GM10248 (cell line): ENCODE data around the gene ACBD6.

ENCODE experiments used
- CTCF ChIA-PET: fragments of 300-600 bp; sonication (Branson Sonifier 250); formaldehyde crosslinking; extraction: SDS; loops from one replicate; lab custom pipeline; 2021; ENCODE audit warnings: antibody characterized with exemption; lab: Yijun Ruan, JAX
- POLR2A ChIA-PET: fragments of 350-650 bp; sonication (Branson Sonifier 250); formaldehyde crosslinking; extraction: SDS; loops from one replicate; lab custom pipeline; 2020; ENCODE audit warnings: antibody characterized with exemption; lab: Yijun Ruan, JAX
- DNase-seq: peaks from one replicate; pipeline ENCODE4 v3.0.0; 2012; ENCODE audit errors: extremely low spot score
- TF ChIP-seq, protein P1 (sequence below): IDR thresholded peaks from 2 replicates; pipeline ENCODE4 v1.5.1; 2012; ENCODE audit warnings: mild to moderate bottlenecking, low read depth; ENCODE audit errors: extremely low read depth, missing control alignments, control extremely low read depth

Gene ACBD6

DNA sequence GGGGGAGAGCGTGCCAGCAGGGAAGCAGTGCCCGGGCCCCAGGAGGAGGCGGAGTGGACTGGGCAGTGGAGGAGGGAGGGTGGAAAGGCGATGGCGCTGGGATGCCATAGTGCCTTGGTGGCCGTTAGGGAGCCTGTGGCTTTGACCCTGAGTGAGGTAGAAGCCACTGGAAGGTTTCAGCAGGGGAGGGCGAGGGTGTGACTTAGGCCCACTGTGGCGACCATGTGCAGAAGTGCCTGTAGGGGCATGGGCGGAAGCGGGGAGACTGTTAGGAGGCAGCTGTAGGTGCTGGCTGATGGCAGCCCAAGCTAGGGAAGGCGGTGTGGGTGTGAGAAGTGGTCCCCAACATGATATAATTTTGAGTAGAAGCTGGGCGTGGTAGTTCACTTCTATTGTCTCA lies 244.1 kb downstream of the ACBD6 start:
- TF ChIP-seq, protein P1, sequence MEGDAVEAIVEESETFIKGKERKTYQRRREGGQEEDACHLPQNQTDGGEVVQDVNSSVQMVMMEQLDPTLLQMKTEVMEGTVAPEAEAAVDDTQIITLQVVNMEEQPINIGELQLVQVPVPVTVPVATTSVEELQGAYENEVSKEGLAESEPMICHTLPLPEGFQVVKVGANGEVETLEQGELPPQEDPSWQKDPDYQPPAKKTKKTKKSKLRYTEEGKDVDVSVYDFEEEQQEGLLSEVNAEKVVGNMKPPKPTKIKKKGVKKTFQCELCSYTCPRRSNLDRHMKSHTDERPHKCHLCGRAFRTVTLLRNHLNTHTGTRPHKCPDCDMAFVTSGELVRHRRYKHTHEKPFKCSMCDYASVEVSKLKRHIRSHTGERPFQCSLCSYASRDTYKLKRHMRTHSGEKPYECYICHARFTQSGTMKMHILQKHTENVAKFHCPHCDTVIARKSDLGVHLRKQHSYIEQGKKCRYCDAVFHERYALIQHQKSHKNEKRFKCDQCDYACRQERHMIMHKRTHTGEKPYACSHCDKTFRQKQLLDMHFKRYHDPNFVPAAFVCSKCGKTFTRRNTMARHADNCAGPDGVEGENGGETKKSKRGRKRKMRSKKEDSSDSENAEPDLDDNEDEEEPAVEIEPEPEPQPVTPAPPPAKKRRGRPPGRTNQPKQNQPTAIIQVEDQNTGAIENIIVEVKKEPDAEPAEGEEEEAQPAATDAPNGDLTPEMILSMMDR, result no peak
- no peak for DNase-seq
- ChIA-PET POLR2A (no interaction called here), CTCF (interaction anchor here (1.7 kb wide), 1 partner anchor 225 kb away, joined by 7 read pairs; no protein-coding TSS in a partner anchor)

DNA sequence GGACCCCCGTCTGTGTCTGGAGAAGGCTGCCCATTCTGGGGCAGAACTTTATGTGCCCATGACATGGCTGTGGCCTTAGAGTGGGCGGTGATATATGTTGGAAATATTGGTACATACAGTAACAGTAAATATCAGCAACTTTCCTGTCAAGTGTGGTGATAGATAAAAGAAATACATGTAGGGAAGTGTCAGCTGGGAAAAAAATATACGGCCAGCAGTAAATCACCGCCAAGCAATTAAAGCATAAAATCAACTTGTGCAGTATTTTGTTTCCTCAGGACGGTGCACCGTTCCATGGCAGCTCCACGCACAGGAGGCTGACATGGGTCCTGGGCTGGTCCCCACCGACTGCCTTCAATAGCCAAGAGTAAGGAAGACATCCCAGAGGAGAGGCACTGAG lies 244.9 kb downstream of the ACBD6 start:
- TF ChIP-seq, protein P1, result no peak
- ChIA-PET CTCF (interaction anchor here (1.3 to 1.7 kb wide), 2 partner anchors 10 to 225 kb away, joined by 3 to 7 read pairs; no protein-coding TSS in a partner anchor), POLR2A (no interaction called here)
- DNase-seq, result no peak

DNA sequence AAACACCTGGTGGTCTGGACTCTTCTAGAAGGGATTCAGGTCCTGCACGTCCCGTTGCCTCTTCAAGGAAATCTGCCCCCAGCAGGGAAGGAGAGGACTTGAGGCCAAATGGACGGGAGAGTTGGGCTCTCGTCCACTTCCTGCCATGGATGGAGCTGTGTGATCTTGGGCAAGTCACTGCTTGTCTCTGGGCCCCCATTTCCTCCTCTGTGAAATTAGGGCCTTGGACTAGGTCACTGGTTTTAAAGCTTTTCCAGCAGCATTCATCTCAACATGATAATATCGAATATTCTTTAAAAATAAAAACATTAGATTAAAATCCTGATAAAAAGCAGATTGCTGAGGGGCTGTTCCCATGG lies 245.4 kb downstream of the ACBD6 start:
- no peak for DNase-seq
- TF ChIP-seq, protein P1, result no peak
- POLR2A ChIA-PET, result no interaction called here
- CTCF ChIA-PET, result interaction anchor here (1.3 to 1.7 kb wide), 2 partner anchors 9 to 226 kb away, joined by 3 to 7 read pairs; no protein-coding TSS in a partner anchor

DNA sequence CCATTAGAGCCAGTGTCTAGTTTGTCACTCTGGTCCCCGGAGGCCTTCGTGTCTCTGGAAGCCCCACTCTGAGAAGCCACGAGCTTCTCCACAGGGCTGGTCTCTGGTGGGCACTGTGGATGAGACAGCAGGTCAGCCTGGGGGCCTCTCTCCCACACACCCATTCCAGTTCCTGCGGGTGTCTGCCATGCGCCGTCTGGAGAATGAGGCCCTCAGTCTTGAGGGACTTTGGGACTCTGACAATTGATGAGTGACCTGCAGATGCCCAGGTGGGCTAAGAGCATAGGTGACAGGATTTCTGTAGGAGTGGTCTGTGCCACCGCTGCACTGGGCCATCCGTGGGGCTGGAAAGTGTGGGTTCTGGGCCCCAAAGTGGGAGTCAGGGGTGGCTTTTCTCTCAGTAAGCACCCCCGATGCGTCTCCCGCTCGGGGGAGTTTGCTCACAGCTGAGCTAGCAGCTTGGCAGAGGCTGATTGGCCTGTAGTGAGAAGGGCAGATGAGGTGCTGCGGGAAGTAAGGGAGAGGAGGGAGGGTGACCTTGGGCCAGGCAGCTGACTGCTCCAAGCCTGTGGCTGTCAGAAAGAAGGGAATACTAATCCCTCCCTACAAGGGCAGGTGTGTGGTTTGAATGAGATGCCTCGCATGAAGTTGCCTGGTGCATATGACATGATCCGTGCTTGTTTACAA lies 245.9 kb downstream of the ACBD6 start:
- ChIA-PET CTCF (interaction anchor here (1.3 to 1.7 kb wide), 2 partner anchors 9 to 226 kb away, joined by 3 to 7 read pairs; no protein-coding TSS in a partner anchor), POLR2A (no interaction called here)
- TF ChIP-seq, protein P1, result no peak
- no peak for DNase-seq

DNA sequence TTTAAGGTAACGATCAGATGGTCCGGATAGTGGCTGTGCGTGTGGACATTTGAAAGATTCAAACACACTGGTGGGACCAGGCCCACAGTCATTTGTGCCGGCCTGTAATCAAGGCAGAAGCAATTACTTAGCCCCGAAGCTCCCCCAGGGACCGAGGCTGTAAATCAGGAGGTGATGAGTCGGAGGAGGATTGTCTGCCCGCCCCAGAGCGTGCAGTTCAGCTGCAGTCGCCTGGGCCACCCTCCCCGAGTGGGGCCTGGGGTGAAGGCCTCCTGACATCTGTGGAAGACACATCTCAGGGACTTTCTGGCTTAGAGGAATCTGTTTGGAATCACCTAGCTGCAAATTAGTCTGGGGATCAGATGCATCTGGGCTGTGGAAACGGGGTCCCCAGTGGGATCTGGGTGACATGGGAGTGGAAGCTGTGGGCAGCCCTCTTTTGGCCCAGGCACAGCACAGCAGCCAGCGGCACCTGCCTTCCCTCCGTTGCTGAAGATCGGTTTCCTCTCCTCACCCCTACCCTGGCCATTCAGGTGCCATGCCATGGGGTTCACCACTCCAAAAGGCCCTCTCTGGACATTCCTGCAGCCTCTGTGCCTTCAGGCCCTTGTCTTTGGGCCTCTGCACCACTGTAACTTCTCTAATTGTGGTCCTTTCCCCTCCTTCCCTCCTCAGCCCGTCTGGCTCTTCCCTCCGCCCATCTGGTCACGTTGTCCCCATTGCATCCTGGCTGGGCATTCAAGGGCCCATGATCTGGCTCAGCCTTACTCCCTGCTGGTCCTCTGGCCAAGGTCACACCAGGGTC lies 246.6 kb downstream of the ACBD6 start:
- ChIA-PET POLR2A (no interaction called here), CTCF (no interaction called here)
- TF ChIP-seq, protein P1, result no peak
- no peak for DNase-seq

DNA sequence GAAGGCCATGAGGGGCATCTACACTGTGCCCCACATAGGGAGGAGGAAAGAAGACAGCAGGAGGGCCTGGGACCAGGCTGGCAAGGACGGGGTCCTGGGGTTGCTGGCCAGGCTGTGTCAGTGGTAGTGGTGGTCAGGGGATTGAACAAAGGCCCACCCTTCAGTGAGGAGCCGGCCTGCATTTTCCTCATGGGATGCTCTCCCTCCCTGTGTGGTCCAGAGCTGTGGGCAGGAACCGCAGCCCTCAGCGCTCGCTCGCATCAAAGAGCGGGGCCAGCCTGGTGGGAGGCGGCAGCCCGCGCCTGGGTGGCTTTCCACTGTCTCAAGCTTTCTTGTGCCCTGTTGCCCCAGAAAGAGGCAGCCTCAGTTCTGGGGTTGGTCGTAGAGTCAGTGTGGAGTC lies 247.5 kb downstream of the ACBD6 start:
- ChIA-PET POLR2A (no interaction called here), CTCF (no interaction called here)

More for the DNA sequence above, 247.5 kb downstream of the ACBD6 start:
- DNase-seq, result no peak
- TF ChIP-seq, protein P1, result no peak
